ENCODE data around the gene FHAD1. TPM values are rescaled to one million over a fixed set of nuclear protein-coding genes. Genes with fewer than 3 reads are reported as not detected.

Gene FHAD1
- polyA plus RNA-seq, 4 donors = 0.22 to 0.58 (median 0.36) TPM

DNA sequence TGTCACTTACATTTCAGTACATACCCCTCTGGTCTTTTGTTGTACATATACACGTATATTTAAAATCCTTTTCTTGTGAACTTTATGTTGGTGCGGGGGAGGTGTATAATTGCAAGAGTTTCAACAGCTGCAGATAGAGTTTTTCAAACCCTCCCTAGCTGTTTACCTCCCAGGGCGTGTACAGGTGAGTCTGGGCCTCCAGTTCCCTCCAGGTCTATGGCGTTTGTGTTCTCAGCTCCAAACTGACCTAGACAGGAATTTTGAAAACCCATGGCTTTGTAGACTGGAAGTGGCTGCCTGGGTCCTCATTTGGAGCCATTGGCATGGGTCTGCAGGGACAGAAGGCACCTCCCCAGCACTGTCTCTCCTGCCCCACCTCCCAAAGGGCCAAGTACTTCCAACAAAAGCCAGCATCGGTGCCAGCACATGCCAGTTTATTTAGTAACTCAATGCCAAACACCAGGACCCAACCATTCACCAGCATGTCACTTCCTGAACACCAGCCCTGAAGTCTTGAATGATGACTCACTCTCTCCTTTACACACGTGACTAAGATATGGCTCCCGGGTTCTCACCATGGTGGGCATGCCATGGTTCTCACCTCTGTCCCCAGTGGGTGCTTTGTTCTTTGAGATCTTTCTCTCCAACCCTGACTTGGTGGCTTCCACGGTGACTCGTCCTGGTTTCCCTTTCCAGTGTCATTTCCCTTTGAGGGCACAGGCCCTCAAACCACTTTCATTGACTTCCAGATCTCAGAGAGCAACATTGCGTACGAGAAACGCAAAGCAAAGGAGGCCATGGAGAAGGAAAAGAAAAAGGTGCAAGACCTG, 105.3 kb downstream of the FHAD1 start:
- no peak overlapping the region for H3K4me3 ChIP-seq (ENCODE audit: low read depth in 1 of 3, low read length in 3 of 3)
- H3K4me1 ChIP-seq (ENCODE audit: control insufficient read depth in 3 of 3, insufficient read depth in 2 of 3, low read depth in 1 of 3, low read length in 2 of 3) = peaks cover 0 to 35% (median 5%) of the 10 kb centered on the region in 3 donors
- no peaks in the 10 kb centered on the region for H3K27me3 ChIP-seq (ENCODE audit: control insufficient read depth in 3 of 3, insufficient read depth in 3 of 3, low read length in 3 of 3)
- FAIRE-seq = no peak
- H3K9me3 ChIP-seq (ENCODE audit: control insufficient read depth in 2 of 2, insufficient read depth in 1 of 2, low read depth in 1 of 2, low read length in 1 of 2) = no peaks in the 10 kb centered on the region
- DNase-seq = peak; percentile 53 to 88
- peak overlapping the region in 2 of 3 donors; percentile 44 to 81 for H3K27ac ChIP-seq (ENCODE audit: low read depth in 1 of 3, low read length in 2 of 3)
- no peaks in the 10 kb centered on the region for H3K36me3 ChIP-seq (ENCODE audit: control insufficient read depth in 3 of 3, insufficient read depth in 2 of 3, low read depth in 1 of 3, low read length in 3 of 3)
- whole genome bisulfite sequencing, 3 donors = 41 to 61% (median 46%) methylated on average over 12 of the region's 12 CpGs

DNA sequence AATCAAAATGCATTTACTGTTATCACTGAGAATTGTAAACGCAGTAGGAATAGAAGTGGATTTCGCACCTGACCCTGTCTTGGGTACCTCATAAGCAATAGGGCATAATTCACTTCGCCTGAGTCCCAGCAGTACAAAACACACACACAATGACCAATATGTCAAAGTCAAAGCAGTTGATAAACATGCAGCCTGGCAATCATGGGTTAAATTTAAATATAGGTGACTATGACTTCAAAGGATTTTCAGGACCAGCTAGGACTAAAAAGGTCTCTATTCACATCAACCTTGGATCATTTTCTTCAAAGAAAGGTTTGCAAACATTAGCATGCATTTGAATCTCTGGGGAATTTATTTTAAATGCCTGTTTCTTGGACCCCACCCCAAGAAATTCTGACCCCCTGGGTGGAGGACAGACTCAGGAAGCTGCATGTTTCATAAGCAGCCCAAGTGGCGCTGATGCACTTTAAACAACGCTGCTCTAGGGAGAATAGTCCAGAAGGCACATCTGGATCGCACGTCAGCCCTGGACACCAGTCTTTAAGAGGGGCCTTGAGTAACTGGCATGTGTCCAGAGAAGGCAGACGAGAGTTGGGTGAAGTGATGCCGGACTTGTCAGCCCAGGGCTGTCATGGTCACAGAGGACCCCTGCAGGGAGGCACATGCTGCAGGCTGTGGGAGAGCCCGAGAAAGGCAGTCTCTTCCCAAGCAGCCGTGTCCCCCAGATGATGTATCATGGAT, 107.0 kb downstream of the FHAD1 start:
- H3K27ac ChIP-seq (ENCODE audit: low read depth in 1 of 3, low read length in 2 of 3) = no peak overlapping the region
- H3K9me3 ChIP-seq (ENCODE audit: control insufficient read depth in 2 of 2, insufficient read depth in 1 of 2, low read depth in 1 of 2, low read length in 1 of 2) = no peaks in the 10 kb centered on the region
- H3K27me3 ChIP-seq (ENCODE audit: control insufficient read depth in 3 of 3, insufficient read depth in 3 of 3, low read length in 3 of 3) = no peaks in the 10 kb centered on the region
- no peaks in the 10 kb centered on the region for H3K36me3 ChIP-seq (ENCODE audit: control insufficient read depth in 3 of 3, insufficient read depth in 2 of 3, low read depth in 1 of 3, low read length in 3 of 3)
- H3K4me1 ChIP-seq (ENCODE audit: control insufficient read depth in 3 of 3, insufficient read depth in 2 of 3, low read depth in 1 of 3, low read length in 2 of 3) = peaks cover 0 to 51% (median 10%) of the 10 kb centered on the region in 3 donors
- no peak overlapping the region for H3K4me3 ChIP-seq (ENCODE audit: low read depth in 1 of 3, low read length in 3 of 3)
- no peak for DNase-seq
- WGBS, 3 donors = 80 to 90% (median 83%) methylated on average over 11 of the region's 11 CpGs
- no peak for FAIRE-seq

GRCh38 chr1:15354580-15354965, 107.5 kb downstream of the FHAD1 start:
- FAIRE-seq (no peak), DNase-seq (no peak)
- WGBS, 3 donors = 60 to 67% (median 65%) methylated on average over 6 of the region's 6 CpGs
- Histone ChIP-seq H3K4me3 (ENCODE audit: low read depth in 1 of 3, low read length in 3 of 3) (no peak overlapping the region), H3K36me3 (ENCODE audit: control insufficient read depth in 3 of 3, insufficient read depth in 2 of 3, low read depth in 1 of 3, low read length in 3 of 3) (no peaks in the 10 kb centered on the region), H3K9me3 (ENCODE audit: control insufficient read depth in 2 of 2, insufficient read depth in 1 of 2, low read depth in 1 of 2, low read length in 1 of 2) (no peaks in the 10 kb centered on the region), H3K27ac (ENCODE audit: low read depth in 1 of 3, low read length in 2 of 3) (no peak overlapping the region), H3K4me1 (ENCODE audit: control insufficient read depth in 3 of 3, insufficient read depth in 2 of 3, low read depth in 1 of 3, low read length in 2 of 3) (peaks cover 0 to 53% (median 10%) of the 10 kb centered on the region in 3 donors), H3K27me3 (ENCODE audit: control insufficient read depth in 3 of 3, insufficient read depth in 3 of 3, low read length in 3 of 3) (no peaks in the 10 kb centered on the region)

DNA sequence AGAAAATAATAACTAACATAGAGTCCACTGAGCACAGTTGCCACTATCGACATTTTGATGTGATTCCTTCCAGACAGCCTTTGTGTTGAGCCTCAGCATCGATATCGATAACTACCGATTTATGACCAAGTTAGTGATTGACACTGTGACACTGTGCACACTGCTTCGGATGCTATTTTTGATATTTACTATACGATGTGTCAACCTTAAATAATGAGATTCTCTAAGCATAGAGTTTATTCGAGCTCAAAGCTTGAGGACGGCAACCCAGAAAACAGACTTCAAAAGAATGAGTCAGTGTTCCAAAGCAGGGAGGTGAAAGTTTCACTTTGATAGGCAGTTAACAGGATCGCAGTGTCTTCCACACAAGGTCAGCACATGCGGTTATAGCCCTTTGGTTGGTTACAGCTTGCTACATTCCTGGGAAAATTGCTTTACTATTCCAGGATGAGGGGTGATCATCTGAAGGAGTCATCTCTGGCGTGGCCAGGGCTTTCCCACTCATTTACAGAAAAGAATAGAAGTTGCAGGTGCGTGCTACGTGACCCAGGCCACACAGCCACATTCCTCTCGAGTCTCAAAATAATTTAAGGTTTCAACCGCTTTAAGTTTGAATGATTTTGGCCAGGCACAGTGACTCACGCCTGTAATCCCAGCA, 109.1 kb downstream of the FHAD1 start:
- FAIRE-seq = no peak

DNA sequence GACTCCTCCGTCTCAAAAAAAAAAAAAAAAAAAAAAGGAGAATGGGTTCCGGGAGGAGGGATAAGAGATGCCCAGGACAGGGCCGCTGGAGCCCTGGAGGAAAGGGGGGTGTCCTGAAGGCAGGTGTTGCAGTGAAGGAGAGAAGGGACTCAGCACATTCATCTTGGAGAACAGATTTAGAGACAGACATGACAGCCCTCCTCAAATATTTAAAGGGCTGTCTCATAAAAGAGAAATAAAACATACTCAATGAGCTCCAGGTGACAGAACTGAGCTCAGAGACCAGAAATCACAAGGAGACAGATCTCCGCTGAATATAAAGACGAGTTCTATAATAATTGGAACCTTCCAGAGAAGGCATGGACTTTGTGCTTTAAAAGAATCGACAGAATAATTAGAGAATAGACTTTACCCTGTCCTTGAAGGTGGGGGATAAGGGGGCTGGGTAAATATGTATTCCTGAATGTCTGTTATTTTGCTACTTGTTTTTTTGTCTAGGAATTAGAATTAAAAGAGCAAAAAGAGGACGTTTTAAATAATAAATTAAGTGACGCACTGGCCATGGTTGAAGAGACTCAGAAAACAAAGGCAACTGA, 110.7 kb downstream of the FHAD1 start:
- Histone ChIP-seq H3K9me3 (ENCODE audit: control insufficient read depth in 2 of 2, insufficient read depth in 1 of 2, low read depth in 1 of 2, low read length in 1 of 2) (no peaks in the 10 kb centered on the region), H3K4me1 (ENCODE audit: control insufficient read depth in 3 of 3, insufficient read depth in 2 of 3, low read depth in 1 of 3, low read length in 2 of 3) (peaks cover 0 to 36% (median 6%) of the 10 kb centered on the region in 3 donors), H3K27ac (ENCODE audit: low read depth in 1 of 3, low read length in 2 of 3) (peak overlapping the region in 2 of 3 donors; percentile 25 to 53), H3K36me3 (ENCODE audit: control insufficient read depth in 3 of 3, insufficient read depth in 2 of 3, low read depth in 1 of 3, low read length in 3 of 3) (no peaks in the 10 kb centered on the region), H3K27me3 (ENCODE audit: control insufficient read depth in 3 of 3, insufficient read depth in 3 of 3, low read length in 3 of 3) (no peaks in the 10 kb centered on the region), H3K4me3 (ENCODE audit: low read depth in 1 of 3, low read length in 3 of 3) (no peak overlapping the region)
- DNase-seq = peak; percentile 51 to 53
- no peak for FAIRE-seq
- 31 to 69% (median 57%) methylated on average over 8 of the region's 8 CpGs for WGBS, 3 donors

More for the DNA sequence above, 109.1 kb downstream of the FHAD1 start:
- H3K4me3 ChIP-seq (ENCODE audit: low read depth in 1 of 3, low read length in 3 of 3) = no peak overlapping the region
- H3K9me3 ChIP-seq (ENCODE audit: control insufficient read depth in 2 of 2, insufficient read depth in 1 of 2, low read depth in 1 of 2, low read length in 1 of 2) = no peaks in the 10 kb centered on the region
- peak overlapping the region in 2 of 3 donors; percentile 3 to 4 for H3K27ac ChIP-seq (ENCODE audit: low read depth in 1 of 3, low read length in 2 of 3)
- peak; percentile 72 to 76 for DNase-seq
- 58 to 81% (median 63%) methylated on average over 16 of the region's 16 CpGs for WGBS, 3 donors
- H3K27me3 ChIP-seq (ENCODE audit: control insufficient read depth in 3 of 3, insufficient read depth in 3 of 3, low read length in 3 of 3) = no peaks in the 10 kb centered on the region
- H3K36me3 ChIP-seq (ENCODE audit: control insufficient read depth in 3 of 3, insufficient read depth in 2 of 3, low read depth in 1 of 3, low read length in 3 of 3) = no peaks in the 10 kb centered on the region
- H3K4me1 ChIP-seq (ENCODE audit: control insufficient read depth in 3 of 3, insufficient read depth in 2 of 3, low read depth in 1 of 3, low read length in 2 of 3) = peaks cover 0 to 50% (median 8%) of the 10 kb centered on the region in 3 donors

DNA sequence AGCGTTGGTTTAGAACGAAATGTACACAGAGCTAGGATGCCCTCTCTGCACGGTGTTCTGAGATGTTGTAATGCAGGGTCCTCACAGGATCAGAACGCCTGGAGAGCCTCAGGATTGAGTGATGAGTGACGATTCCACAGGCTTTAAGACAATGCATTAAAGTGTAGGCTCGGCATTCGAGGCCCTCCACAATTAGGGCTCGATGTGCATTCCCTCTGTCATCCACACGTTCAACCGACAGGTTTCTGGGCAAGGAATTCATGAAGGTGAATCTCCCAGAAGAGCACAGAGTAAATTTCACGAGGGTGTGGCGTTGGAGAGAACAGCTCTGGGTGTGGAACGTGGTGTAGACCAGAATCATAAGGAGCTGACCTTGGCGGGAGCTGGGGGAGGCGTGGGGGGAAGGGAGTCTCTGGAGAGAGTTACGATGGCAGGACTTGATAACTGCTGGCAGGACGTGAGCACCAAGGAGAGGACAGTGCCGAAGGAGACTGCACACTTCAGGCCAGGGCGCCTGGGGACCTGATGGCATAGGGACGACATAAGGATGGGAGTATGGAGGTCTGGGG, 111.6 kb downstream of the FHAD1 start:
- H3K4me3 ChIP-seq (ENCODE audit: low read depth in 1 of 3, low read length in 3 of 3) = no peak overlapping the region
- H3K27ac ChIP-seq (ENCODE audit: low read depth in 1 of 3, low read length in 2 of 3) = peak overlapping the region in 1 of 3 donors; percentile 45
- H3K27me3 ChIP-seq (ENCODE audit: control insufficient read depth in 3 of 3, insufficient read depth in 3 of 3, low read length in 3 of 3) = no peaks in the 10 kb centered on the region
- DNase-seq (peak in 1 of 2 donors; percentile 48), FAIRE-seq (no peak)
- H3K36me3 ChIP-seq (ENCODE audit: control insufficient read depth in 3 of 3, insufficient read depth in 2 of 3, low read depth in 1 of 3, low read length in 3 of 3) = no peaks in the 10 kb centered on the region
- 63 to 81% (median 67%) methylated on average over 20 of the region's 20 CpGs for WGBS, 3 donors
- peaks cover 0 to 34% (median 6%) of the 10 kb centered on the region in 3 donors for H3K4me1 ChIP-seq (ENCODE audit: control insufficient read depth in 3 of 3, insufficient read depth in 2 of 3, low read depth in 1 of 3, low read length in 2 of 3)
- H3K9me3 ChIP-seq (ENCODE audit: control insufficient read depth in 2 of 2, insufficient read depth in 1 of 2, low read depth in 1 of 2, low read length in 1 of 2) = no peaks in the 10 kb centered on the region

GRCh38 chr1:15360700-15361099, 113.7 kb downstream of the FHAD1 start:
- no peak overlapping the region for H3K4me3 ChIP-seq (ENCODE audit: low read depth in 1 of 3, low read length in 3 of 3)
- H3K27ac ChIP-seq (ENCODE audit: low read depth in 1 of 3, low read length in 2 of 3) = no peak overlapping the region
- H3K4me1 ChIP-seq (ENCODE audit: control insufficient read depth in 3 of 3, insufficient read depth in 2 of 3, low read depth in 1 of 3, low read length in 2 of 3) = peaks cover 0 to 34% (median 7%) of the 10 kb centered on the region in 3 donors
- 92 to 93% (median 92%) methylated on average over 14 of the region's 14 CpGs for WGBS, 3 donors
- FAIRE-seq (no peak), DNase-seq (peak in 1 of 2 donors; percentile 47)
- no peaks in the 10 kb centered on the region for H3K36me3 ChIP-seq (ENCODE audit: control insufficient read depth in 3 of 3, insufficient read depth in 2 of 3, low read depth in 1 of 3, low read length in 3 of 3)
- H3K27me3 ChIP-seq (ENCODE audit: control insufficient read depth in 3 of 3, insufficient read depth in 3 of 3, low read length in 3 of 3) = no peaks in the 10 kb centered on the region
- H3K9me3 ChIP-seq (ENCODE audit: control insufficient read depth in 2 of 2, insufficient read depth in 1 of 2, low read depth in 1 of 2, low read length in 1 of 2) = no peaks in the 10 kb centered on the region

Measured in small intestine (tissue), 7 donors.